MM.1S (cell line): ENCODE data around the gene OR51E2.

ENCODE experiments used
- EZH2 ChIP-seq: fragments of 300-600 bp; sonication (generic); optimal IDR thresholded peaks from 2 replicates; pipeline ENCODE3; 2017; ENCODE audit warnings: low read depth, mild to moderate bottlenecking, antibody characterized with exemption, low read length, mixed read lengths
- TF ChIP-seq, protein P1 (sequence below): fragments of 300-600 bp; sonication (generic); IDR thresholded peaks from 2 replicates; pipeline ENCODE4 v1.5.1; 2016; ENCODE audit warnings: antibody characterized with exemption, low read length, mixed read lengths

DNA sequence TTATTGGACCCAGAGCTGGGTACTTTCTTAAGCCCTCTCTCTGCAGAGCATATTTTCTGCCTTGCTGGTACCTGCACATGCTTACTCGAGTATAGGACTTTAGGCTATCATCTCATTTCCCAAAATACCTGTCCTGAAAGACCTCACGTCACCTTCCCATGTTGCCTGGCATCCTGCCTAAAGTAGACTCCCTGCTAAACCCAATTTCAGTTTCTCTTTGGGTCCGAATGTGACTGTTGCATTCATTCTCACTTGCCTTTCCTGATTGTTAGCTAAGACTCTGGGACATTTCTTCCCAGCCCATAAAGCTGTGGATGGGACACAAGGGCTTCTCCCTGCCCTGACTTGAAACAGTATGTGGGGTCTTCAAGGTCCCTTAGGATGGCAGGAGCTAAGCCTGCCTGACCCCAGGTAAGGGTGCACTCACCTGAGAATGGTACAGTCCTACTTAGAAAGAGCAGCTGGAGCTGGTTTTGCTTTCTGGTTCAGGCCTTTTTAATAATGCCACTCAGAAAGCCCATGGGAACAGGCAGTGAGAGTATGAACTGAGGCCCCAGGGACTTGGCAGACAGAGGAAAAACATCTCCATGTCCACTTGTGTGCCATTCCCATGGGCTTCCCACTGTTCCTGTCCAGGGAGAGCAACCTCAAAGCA is 12.9 kb downstream of the OR51E2 start:
- TF ChIP-seq, protein P1, sequence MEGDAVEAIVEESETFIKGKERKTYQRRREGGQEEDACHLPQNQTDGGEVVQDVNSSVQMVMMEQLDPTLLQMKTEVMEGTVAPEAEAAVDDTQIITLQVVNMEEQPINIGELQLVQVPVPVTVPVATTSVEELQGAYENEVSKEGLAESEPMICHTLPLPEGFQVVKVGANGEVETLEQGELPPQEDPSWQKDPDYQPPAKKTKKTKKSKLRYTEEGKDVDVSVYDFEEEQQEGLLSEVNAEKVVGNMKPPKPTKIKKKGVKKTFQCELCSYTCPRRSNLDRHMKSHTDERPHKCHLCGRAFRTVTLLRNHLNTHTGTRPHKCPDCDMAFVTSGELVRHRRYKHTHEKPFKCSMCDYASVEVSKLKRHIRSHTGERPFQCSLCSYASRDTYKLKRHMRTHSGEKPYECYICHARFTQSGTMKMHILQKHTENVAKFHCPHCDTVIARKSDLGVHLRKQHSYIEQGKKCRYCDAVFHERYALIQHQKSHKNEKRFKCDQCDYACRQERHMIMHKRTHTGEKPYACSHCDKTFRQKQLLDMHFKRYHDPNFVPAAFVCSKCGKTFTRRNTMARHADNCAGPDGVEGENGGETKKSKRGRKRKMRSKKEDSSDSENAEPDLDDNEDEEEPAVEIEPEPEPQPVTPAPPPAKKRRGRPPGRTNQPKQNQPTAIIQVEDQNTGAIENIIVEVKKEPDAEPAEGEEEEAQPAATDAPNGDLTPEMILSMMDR: no peak
- no peak for TF ChIP-seq EZH2
